Naive thymus-derived CD4-positive, alpha-beta T cell (primary cell): Measurements from ENCODE around the gene LBX2. TPM values are rescaled to one million over a fixed set of nuclear protein-coding genes. Genes with fewer than 3 reads are reported as not detected.

ENCODE experiments used
- ATAC-seq: fragments of 150-1000 bp; cut with Tn5 transposase; 2 replicates; pipeline ENCODE4 v1.10.0; 2021; ENCODE audit warnings: mild to moderate bottlenecking, moderate library complexity
- CTCF ChIA-PET: fragments of 350-600 bp; sonication (Branson Sonifier 250); formaldehyde crosslinking; loops from one replicate; lab custom pipeline; 2021; ENCODE audit warnings: antibody characterized with exemption; lab: Charles Lee
- POLR2A ChIA-PET: fragments of 350-600 bp; sonication (Branson Sonifier 250); formaldehyde crosslinking; loops from one replicate; lab custom pipeline; 2021; ENCODE audit warnings: antibody characterized with exemption, inconsistent platforms; lab: Charles Lee
- DNase-seq, 9 donors: peaks; one replicate each; pipeline versions ENCODE4 v3.0.0 to v3.0.0-alpha.2; 2020 to 2022; ENCODE audit warnings: mixed read lengths in 1 of 9
- H3K27ac ChIP-seq: one replicate; pipeline ENCODE4 v1.7.0; 2013; ENCODE audit warnings: mild to moderate bottlenecking, low read depth, low read length, moderate library complexity
- H3K27me3 ChIP-seq, 2 donors: one replicate each; pipeline ENCODE4 v1.7.0; 2013; ENCODE audit warnings: low read length in 2 of 2, mild to moderate bottlenecking in 2 of 2, moderate library complexity in 2 of 2; ENCODE audit not compliant: control insufficient read depth in 2 of 2, insufficient read depth in 2 of 2
- H3K36me3 ChIP-seq, 3 experiments: 1 replicate in 2 of 3; 2 replicates in 1 of 3; pipeline ENCODE4 v1.7.0; 2013; ENCODE audit warnings: low read length in 3 of 3, mild to moderate bottlenecking in 3 of 3, moderate library complexity in 1 of 3; ENCODE audit not compliant: insufficient read depth in 3 of 3, control insufficient read depth in 2 of 3
- H3K4me1 ChIP-seq, 2 donors: one replicate each; pipeline ENCODE4 v1.7.0; 2013; ENCODE audit warnings: low read length in 2 of 2, mild to moderate bottlenecking in 2 of 2, moderate library complexity in 1 of 2; ENCODE audit not compliant: control insufficient read depth in 2 of 2, insufficient read depth in 2 of 2
- H3K4me3 ChIP-seq: 2 replicates; pipeline ENCODE4 v1.7.0; 2013; ENCODE audit warnings: mild to moderate bottlenecking, low read length
- H3K9me3 ChIP-seq, 3 experiments: 1 replicate in 2 of 3; 2 replicates in 1 of 3; pipeline ENCODE4 v1.7.0; 2013; ENCODE audit warnings: low read length in 3 of 3; ENCODE audit not compliant: control insufficient read depth in 2 of 3
- H3K27ac Mint-ChIP-seq, 9 donors: one replicate each; pipeline ENCODE4 v1.8.0; 2020 to 2022; ENCODE audit warnings: mixed read lengths in 9 of 9, mild to moderate bottlenecking in 8 of 9, moderate library complexity in 5 of 9, inconsistent platforms in 2 of 9
- H3K27me3 Mint-ChIP-seq, 5 donors: one replicate each; pipeline ENCODE4 v1.8.0; 2021 to 2022; ENCODE audit warnings: mixed read lengths in 5 of 5, mild to moderate bottlenecking in 1 of 5
- H3K36me3 Mint-ChIP-seq, 5 donors: one replicate each; pipeline ENCODE4 v1.8.0; 2020 to 2022; ENCODE audit warnings: mixed read lengths in 5 of 5, mild to moderate bottlenecking in 3 of 5, inconsistent platforms in 1 of 5
- H3K4me1 Mint-ChIP-seq, 7 donors: one replicate each; pipeline ENCODE4 v1.8.0; 2020 to 2022; ENCODE audit warnings: mixed read lengths in 7 of 7, mild to moderate bottlenecking in 3 of 7, inconsistent platforms in 1 of 7
- H3K4me3 Mint-ChIP-seq, 10 donors: one replicate each; pipeline ENCODE4 v1.8.0; 2020 to 2022; ENCODE audit warnings: mild to moderate bottlenecking in 10 of 10, mixed read lengths in 10 of 10, moderate library complexity in 6 of 10, inconsistent platforms in 2 of 10
- H3K9me3 Mint-ChIP-seq, 11 donors: one replicate each; pipeline ENCODE4 v1.8.0; 2020 to 2022; ENCODE audit warnings: mixed read lengths in 11 of 11, mild to moderate bottlenecking in 4 of 11, inconsistent platforms in 1 of 11, moderate library complexity in 1 of 11
- intact Hi-C, 2 donors: fragments of 100-400 bp; cut with micrococcal nuclease; formaldehyde crosslinking; loops; one replicate each; pipeline ENCODE4 v1.15.1; 2023
- polyA plus RNA-seq, 2 donors: library from polyadenylated mRNA; unstranded; fragments of 300-500 nt; fragmentation: Illumina TruSeq; gene quantifications; one replicate each; pipeline ENCODE4 v1.2.3, GENCODE V29; 2021
- total RNA-seq, 6 experiments: library from RNA in 5 of 6; stranded (reverse) in 5 of 6; gene quantifications; 1 replicate in 5 of 6; 2 replicates in 1 of 6; pipeline ENCODE4 v1.2.3 and lab custom pipeline; 2021 to 2026

The LBX2 gene
- total and polyA plus RNA-seq, 7 experiments from 2014 or later: 0.44 to 0.65 TPM; not detected in 5

GRCh38 chr2:74511104-74511989 lies 11.9 kb upstream of the LBX2 start:
- peaks cover 6 to 27% of the 10 kb centered on the region in 2 donors for H3K27me3 ChIP-seq
- peaks cover 25 to 47% (median 36%) of the 10 kb centered on the region in 7 donors for H3K4me1 Mint-ChIP-seq

DNA sequence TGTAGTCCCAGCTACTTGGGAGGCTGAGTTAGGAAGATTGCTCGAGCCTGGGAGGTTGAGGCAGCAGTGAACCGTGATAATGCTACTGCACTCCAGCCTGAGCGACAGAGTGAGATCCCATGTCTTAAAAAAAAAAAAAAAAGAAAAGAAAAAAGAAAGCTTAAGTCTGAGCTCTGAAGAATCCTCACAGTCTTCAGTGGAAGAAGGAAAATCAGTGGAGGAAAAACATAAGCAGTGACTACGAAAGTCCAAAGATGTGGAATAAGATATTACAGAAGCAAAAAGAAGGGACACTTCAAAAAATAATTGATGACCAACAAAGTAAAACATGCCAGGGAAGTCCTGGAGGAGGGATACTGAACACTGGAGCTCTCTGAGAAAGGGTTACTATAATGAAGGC lies 10.9 kb upstream of the LBX2 start:
- no peak for ATAC-seq

More at GRCh38 chr2:74511104-74511989, 11.9 kb upstream of the LBX2 start:
- H3K27me3 Mint-ChIP-seq: peaks cover 28 to 61% (median 46%) of the 10 kb centered on the region in 5 donors
- H3K36me3 Mint-ChIP-seq: peaks cover 4 to 12% (median 9%) of the 10 kb centered on the region in 5 donors
- H3K4me3 Mint-ChIP-seq: peak overlapping the region in 1 of 10 donors; percentile 5
- H3K9me3 Mint-ChIP-seq: peaks cover 0 to 6% (median 0%) of the 10 kb centered on the region in 11 donors
- H3K4me1 ChIP-seq: peaks cover 21 to 33% of the 10 kb centered on the region in 2 donors
- H3K9me3 ChIP-seq: no peaks in the 10 kb centered on the region
- H3K4me3 ChIP-seq: no peak overlapping the region
- ChIA-PET CTCF (interaction anchor here (1.5 kb wide), 1 partner anchor 19 kb away, joined by 6 read pairs; the partner anchor contains the start of genes AUP1 and HTRA2), POLR2A (interaction anchor here (4.6 to 5.0 kb wide), 2 partner anchors 18 to 29 kb away, joined by 22 to 33 read pairs; partner anchors contain the start of genes AUP1, CCDC142, HTRA2 and TTC31)
- DNase-seq (no peak), ATAC-seq (no peak)
- no peak overlapping the region for H3K27ac ChIP-seq
- peak overlapping the region in 1 of 9 donors; percentile 30 for H3K27ac Mint-ChIP-seq
- intact Hi-C loops: no loop called here
- peaks cover 0 to 4% (median 0%) of the 10 kb centered on the region in 3 experiments for H3K36me3 ChIP-seq

GRCh38 chr2:74507926-74508520 lies 8.6 kb upstream of the LBX2 start:
- peak overlapping the region; percentile 97 to 100 (median 100) for H3K27ac Mint-ChIP-seq
- CTCF ChIA-PET: interaction anchor here (0.5 to 1.5 kb wide), 3 partner anchors 24 to 29 kb away, joined by 3 to 4 read pairs (median 4); partner anchors contain the start of genes CCDC142 and TTC31
- H3K4me1 Mint-ChIP-seq: peaks cover 34 to 62% (median 51%) of the 10 kb centered on the region in 7 donors
- intact Hi-C loops: loop anchor here (1.0 to 10.0 kb wide), 13 partner anchors 8 to 450 kb away; partner anchors contain the start of genes AUP1 (in 2 of the 2), DOK1 (in 2 of the 2), HTRA2 (in 2 of the 2) and TTC31 (in 2 of the 2)
- peak overlapping the region; percentile 95 to 100 (median 99) for H3K4me3 Mint-ChIP-seq
- peaks cover 47 to 58% (median 50%) of the 10 kb centered on the region in 5 donors for H3K27me3 Mint-ChIP-seq
- H3K27me3 ChIP-seq: peaks cover 0 to 15% of the 10 kb centered on the region in 2 donors
- peaks cover 16 to 22% of the 10 kb centered on the region in 2 donors for H3K4me1 ChIP-seq
- no peak for ATAC-seq
- peaks cover 0 to 20% (median 5%) of the 10 kb centered on the region in 3 experiments for H3K36me3 ChIP-seq
- H3K36me3 Mint-ChIP-seq: peaks cover 16 to 33% (median 25%) of the 10 kb centered on the region in 5 donors
- peaks cover 0 to 6% (median 0%) of the 10 kb centered on the region in 11 donors for H3K9me3 Mint-ChIP-seq
- POLR2A ChIA-PET: interaction anchor here (0.9 to 5.0 kb wide), 12 partner anchors 9 to 50 kb away, joined by 3 to 33 read pairs (median 5); partner anchors contain the start of genes AUP1, CCDC142, HTRA2 and LBX2
- peak overlapping the region; percentile 94 for H3K27ac ChIP-seq
- DNase-seq: peak in 1 of 9 donors; percentile 29
- H3K9me3 ChIP-seq: no peaks in the 10 kb centered on the region
- H3K4me3 ChIP-seq: peak overlapping the region; percentile 96

More for the DNA sequence above, 10.9 kb upstream of the LBX2 start:
- no peak for DNase-seq
- intact Hi-C loops: no loop called here
- Mint-ChIP-seq H3K36me3 (peaks cover 4 to 19% (median 15%) of the 10 kb centered on the region in 5 donors), H3K27me3 (peaks cover 29 to 53% (median 42%) of the 10 kb centered on the region in 5 donors), H3K4me3 (no peak overlapping the region), H3K9me3 (peaks cover 0 to 6% (median 0%) of the 10 kb centered on the region in 11 donors), H3K4me1 (peaks cover 23 to 49% (median 37%) of the 10 kb centered on the region in 7 donors), H3K27ac (no peak overlapping the region)
- Histone ChIP-seq H3K27ac (no peak overlapping the region), H3K36me3 (peaks cover 0 to 11% (median 4%) of the 10 kb centered on the region in 3 experiments), H3K4me1 (peaks cover 17 to 34% of the 10 kb centered on the region in 2 donors), H3K9me3 (no peaks in the 10 kb centered on the region), H3K27me3 (peaks cover 5 to 23% of the 10 kb centered on the region in 2 donors), H3K4me3 (no peak overlapping the region)
- ChIA-PET CTCF (interaction anchor here (1.5 kb wide), 1 partner anchor 20 kb away, joined by 6 read pairs; the partner anchor contains the start of genes AUP1 and HTRA2), POLR2A (interaction anchor here (1.7 to 5.0 kb wide), 4 partner anchors 12 to 52 kb away, joined by 7 to 33 read pairs (median 22); partner anchors contain the start of genes AUP1, CCDC142, HTRA2 and TTC31)

DNA sequence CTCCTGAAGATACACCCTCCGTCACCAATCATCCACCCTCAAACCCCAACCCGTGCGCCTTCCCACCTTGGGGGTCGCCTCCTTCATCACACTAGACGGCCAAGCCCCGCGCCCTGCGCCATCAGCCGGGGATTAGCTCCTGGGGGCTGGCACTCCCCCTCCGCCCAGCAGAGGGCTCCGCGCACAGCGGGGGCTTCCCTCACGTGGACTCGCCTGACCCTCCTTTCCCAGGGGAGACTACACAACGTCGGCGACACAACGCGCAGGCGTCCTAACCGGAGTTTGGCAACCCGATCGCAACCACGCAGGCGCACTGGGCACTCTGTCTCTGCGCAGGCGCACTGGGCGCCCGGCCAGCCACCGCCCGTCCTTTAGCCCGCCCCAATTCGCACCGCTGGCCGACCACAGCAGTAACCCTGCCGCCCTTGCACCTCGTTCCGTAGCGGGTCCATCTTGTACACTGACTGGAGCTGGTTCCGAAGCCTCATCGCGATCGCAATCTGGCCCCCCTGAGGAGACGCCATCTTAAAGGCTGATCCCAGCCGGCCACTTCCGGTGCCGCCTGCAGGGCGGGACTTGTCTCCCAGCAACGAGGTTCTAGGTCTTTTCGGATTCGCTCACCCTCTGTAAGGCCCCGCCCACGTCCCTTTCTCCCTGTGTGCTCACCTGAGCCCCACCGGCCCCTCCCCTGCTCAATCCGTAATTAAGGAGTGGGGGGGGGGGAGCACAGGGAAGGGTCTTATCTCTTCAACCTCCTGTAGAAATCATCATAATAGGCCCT lies 7.9 kb upstream of the LBX2 start, which contains the start of gene PCGF1:
PCGF1 (minus strand) TSS at position 551 of the 781 bp plus-strand sequence; CDS start at position 524, 27 bp downstream.
- ATAC-seq: peak; percentile 96
- peaks cover 34 to 66% (median 57%) of the 10 kb centered on the region in 7 donors for H3K4me1 Mint-ChIP-seq
- peaks cover 16 to 29% of the 10 kb centered on the region in 2 donors for H3K4me1 ChIP-seq
- H3K36me3 Mint-ChIP-seq: peaks cover 16 to 33% (median 28%) of the 10 kb centered on the region in 5 donors
- peak within 1 kb of the TSS; percentile 95 to 100 (median 99) for H3K4me3 Mint-ChIP-seq
- CTCF ChIA-PET: interaction anchor here (0.5 to 1.5 kb wide), 3 partner anchors 24 to 29 kb away, joined by 3 to 4 read pairs (median 4); partner anchors contain the start of genes CCDC142 and TTC31
- peak; percentile 97 to 99 (median 98) for DNase-seq
- POLR2A ChIA-PET: interaction anchor here (0.6 to 5.0 kb wide), 15 partner anchors 8 to 308 kb away, joined by 3 to 33 read pairs (median 4); partner anchors contain the start of genes AUP1, CCDC142, HTRA2 and LBX2
- peak within 1 kb of the TSS; percentile 97 to 100 (median 100) for H3K27ac Mint-ChIP-seq
- H3K27ac ChIP-seq: peak within 1 kb of the TSS; percentile 94
- H3K36me3 ChIP-seq: peaks cover 0 to 20% (median 5%) of the 10 kb centered on the region in 3 experiments
- H3K9me3 ChIP-seq: no peaks in the 10 kb centered on the region
- peaks cover 3 to 16% of the 10 kb centered on the region in 2 donors for H3K27me3 ChIP-seq
- peaks cover 0 to 6% (median 0%) of the 10 kb centered on the region in 11 donors for H3K9me3 Mint-ChIP-seq
- intact Hi-C loops: loop anchor here (1.0 to 10.0 kb wide), 13 partner anchors 9 to 451 kb away; partner anchors contain the start of genes AUP1 (in 2 of the 2), DOK1 (in 2 of the 2), HTRA2 (in 2 of the 2) and TTC31 (in 2 of the 2)
- H3K4me3 ChIP-seq: peak within 1 kb of the TSS; percentile 96
- H3K27me3 Mint-ChIP-seq: peaks cover 47 to 58% (median 49%) of the 10 kb centered on the region in 5 donors
